HG02970 (cell line): ENCODE results near the gene ITFG1.

Source experiments
- ATAC-seq: cut with Tn5 transposase; IDR thresholded peaks from one replicate; pipeline ENCODE4 v1.9.1; 2021; ENCODE audit warnings: mild to moderate bottlenecking, moderate library complexity, moderate number of reproducible peaks; ENCODE audit not compliant: unreplicated experiment, low FRiP score

Gene ITFG1

GRCh38 chr16:47132308-47132707 lies 328.6 kb downstream of the ITFG1 start:
- no peak for ATAC-seq

GRCh38 chr16:47129755-47130435 lies 331.0 kb downstream of the ITFG1 start:
- no peak for ATAC-seq

DNA sequence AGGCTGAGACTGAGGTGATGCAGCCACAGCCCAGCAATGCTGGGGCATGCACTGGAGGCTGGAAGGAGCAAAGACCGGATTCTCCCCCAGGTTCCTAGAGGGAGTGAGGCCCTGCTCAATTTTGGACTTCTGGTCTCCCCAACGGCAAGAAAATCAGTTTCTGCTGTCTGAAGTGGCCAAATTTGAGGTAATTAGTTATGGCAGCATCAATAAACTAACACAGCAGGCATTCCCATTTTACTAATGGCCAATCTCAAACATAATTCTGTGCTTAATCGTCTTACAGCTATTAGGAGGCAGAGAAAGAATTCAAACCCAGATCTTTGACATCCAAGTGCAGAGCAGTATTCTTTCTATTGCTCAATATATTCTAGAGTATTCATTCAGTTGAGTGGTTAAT lies 333.3 kb downstream of the ITFG1 start:
- ATAC-seq: no peak

GRCh38 chr16:47125757-47126156 lies 335.1 kb downstream of the ITFG1 start:
- no peak for ATAC-seq

DNA sequence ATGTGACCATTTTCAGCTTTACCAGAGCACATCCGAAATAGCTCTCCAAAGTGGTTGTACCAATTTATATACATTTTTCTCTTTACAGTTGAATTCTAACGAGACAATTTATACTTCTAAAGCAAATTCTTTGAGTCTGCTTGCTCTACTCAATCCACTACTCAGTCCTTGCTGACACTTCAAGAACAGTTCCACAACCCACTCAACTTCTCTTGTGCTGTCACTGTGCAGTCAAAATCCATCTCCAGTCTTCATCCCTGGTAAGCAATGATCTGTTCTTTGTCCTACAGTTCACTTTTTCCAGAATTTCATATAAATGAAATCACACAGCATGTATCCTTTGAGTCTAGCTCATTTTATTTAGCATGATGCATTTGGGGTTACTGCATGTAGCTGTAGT lies 347.7 kb downstream of the ITFG1 start:
- ATAC-seq: no peak

DNA sequence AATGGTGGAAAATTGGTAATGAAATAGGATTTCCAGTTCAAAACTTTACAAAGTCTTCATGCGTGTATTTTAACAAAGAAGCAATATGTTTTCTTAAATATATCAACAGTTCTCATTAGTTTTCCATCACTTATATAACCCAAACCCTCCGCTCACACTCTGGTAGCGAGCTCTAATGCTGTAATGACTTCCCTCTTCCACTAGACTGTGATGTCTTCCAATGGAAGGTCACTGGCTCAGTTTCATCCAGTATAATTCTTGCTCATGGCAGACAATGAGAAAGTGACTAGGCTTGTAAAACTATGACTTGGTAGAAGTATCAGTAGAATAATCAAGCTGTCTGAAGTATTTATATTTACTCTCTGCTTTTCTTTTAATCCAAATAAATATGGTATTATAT lies 349.9 kb downstream of the ITFG1 start:
- no peak for ATAC-seq

DNA sequence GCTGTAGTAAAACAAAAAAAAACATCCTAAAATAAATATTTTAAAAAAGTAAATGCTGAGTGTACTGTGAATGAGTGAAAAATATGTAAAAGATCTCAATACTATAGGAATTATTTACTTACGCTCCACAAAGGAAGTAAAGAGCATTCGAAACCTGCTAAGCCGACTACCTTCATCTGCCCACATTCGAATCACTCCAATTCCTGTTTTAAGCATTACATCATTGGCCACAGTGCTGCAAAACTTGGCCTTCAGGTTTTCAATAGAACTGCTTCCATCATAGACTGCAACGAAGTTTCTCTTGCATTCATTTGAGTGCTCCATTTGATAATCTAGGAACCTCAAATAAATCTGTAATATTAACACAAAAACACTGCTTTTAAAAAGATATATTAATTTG lies 351.5 kb downstream of the ITFG1 start:
- no peak for ATAC-seq
